ENCODE results near the gene RBM12. TPM values are rescaled to one million over a fixed set of nuclear protein-coding genes. Genes with fewer than 3 reads are reported as not detected.

Gene RBM12
- total RNA-seq, 1 donor from 2014 or later: 70.5 TPM

DNA sequence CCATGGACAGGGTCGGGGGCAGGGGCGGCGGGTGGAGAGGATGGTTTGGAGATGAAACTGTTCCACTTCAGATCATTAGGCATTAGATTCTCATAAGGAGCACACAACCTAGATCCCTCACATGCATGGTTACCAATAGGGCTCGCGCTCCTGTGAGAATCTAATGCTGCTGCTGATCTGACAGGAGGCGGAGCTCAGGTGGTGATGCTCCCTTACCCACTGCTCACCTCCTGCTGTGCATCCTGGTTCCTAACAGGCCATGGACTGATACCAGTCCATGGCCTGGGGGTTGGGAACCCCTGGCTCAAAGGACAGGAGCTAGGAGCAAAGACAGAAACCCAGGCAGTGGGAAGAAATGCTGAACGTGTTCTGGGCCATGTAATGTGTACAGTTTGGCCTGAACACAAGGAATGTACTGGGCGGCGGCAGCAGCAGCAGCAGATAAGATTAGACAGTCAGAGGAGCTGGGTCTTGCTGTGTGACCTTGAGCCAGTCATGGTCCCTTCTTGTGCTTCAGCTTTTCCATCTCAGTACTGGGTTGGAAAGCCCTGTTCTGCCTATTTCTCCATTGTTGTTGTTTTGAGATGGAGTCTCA is 53.8 kb downstream of the RBM12 start:
- H3K27me3 ChIP-seq (ENCODE audit: low read depth): no peaks in the 10 kb centered on the region
- ATAC-seq (no peak), DNase-seq (no peak)
- TF ChIP-seq, protein P1, sequence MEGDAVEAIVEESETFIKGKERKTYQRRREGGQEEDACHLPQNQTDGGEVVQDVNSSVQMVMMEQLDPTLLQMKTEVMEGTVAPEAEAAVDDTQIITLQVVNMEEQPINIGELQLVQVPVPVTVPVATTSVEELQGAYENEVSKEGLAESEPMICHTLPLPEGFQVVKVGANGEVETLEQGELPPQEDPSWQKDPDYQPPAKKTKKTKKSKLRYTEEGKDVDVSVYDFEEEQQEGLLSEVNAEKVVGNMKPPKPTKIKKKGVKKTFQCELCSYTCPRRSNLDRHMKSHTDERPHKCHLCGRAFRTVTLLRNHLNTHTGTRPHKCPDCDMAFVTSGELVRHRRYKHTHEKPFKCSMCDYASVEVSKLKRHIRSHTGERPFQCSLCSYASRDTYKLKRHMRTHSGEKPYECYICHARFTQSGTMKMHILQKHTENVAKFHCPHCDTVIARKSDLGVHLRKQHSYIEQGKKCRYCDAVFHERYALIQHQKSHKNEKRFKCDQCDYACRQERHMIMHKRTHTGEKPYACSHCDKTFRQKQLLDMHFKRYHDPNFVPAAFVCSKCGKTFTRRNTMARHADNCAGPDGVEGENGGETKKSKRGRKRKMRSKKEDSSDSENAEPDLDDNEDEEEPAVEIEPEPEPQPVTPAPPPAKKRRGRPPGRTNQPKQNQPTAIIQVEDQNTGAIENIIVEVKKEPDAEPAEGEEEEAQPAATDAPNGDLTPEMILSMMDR (IDR thresholded peaks at IDR 0.05): no peak
- no peaks in the 10 kb centered on the region for H3K9me3 ChIP-seq
- intact Hi-C loops (cut with DNase I): no loop called here
- H3K4me1 ChIP-seq: no peaks in the 10 kb centered on the region
- no peaks in the 10 kb centered on the region for H3K36me3 ChIP-seq
- H3K27ac ChIP-seq: no peak overlapping the region
- no peak overlapping the region for H3K4me3 ChIP-seq

DNA sequence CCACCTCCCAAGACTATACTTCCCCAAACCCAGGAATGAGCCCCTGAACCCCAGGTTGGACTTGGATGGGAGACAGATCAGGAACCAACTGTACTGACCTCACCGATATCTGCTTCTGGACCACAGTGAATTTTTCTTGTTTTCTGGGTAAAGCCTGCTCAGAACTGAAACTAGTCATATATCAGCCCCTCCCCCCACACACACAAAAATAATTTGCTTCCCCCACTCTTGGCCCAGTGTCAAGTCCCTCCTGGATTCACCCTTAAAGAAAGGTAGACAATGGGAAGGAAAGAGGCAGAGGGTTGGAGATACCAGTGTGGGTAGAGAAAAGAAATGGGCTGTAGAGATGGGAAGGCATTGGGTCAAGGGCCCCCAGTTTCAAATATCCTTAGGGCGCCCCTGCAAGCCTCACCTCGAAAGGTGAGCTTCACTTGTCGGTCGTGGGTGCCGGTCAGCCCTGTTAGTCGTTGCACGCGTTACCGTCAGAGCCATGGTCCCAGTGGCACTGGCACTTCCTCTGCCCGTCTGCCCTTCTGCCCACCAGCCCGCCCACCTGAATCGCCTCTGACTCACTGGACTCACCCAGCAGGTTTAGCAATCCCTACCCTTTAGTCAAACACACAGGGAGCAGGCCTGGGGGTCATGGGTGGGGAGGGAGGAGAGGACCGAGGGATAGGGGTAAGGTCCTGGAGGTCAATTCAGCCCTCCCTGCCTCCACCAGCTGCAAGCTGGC is 57.5 kb downstream of the RBM12 start:
- DNase-seq (peak; percentile 76), ATAC-seq (peak; percentile 45 to 64)
- Histone ChIP-seq H3K4me1 (peaks cover 1% of the 10 kb centered on the region), H3K9me3 (no peaks in the 10 kb centered on the region), H3K27me3 (ENCODE audit: low read depth) (peaks cover 4% of the 10 kb centered on the region), H3K27ac (no peak overlapping the region), H3K4me3 (no peak overlapping the region), H3K36me3 (no peaks in the 10 kb centered on the region)
- intact Hi-C loops (cut with DNase I): no loop called here
- TF ChIP-seq, protein P1 (IDR thresholded peaks at IDR 0.05): no peak

DNA sequence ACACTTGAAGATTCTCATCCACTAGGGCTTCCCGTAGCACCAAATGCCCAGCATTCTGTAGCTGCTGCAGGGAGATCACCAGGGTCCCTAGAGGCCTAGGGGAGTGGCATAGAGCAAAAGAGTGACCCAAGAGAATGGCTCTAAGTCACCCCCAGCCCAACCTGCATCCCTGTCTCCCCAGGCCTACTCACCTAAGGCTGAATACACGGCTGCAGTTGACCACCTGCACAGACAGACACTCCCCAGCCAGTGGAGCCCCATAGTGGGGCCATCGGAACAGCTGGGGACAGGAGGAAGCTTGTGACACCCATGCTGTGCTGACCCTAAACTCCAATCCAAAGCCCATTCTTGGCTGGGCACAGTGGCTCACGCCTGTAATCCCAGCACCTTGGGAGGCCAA is 58.6 kb downstream of the RBM12 start:
- Histone ChIP-seq H3K4me3 (no peak overlapping the region), H3K4me1 (peaks cover 12% of the 10 kb centered on the region), H3K36me3 (no peaks in the 10 kb centered on the region), H3K27ac (no peak overlapping the region), H3K27me3 (ENCODE audit: low read depth) (peaks cover 14% of the 10 kb centered on the region), H3K9me3 (no peaks in the 10 kb centered on the region)
- intact Hi-C loops (cut with DNase I): no loop called here
- no peak for ATAC-seq
- TF ChIP-seq, protein P1 (IDR thresholded peaks at IDR 0.05): no peak
- no peak for DNase-seq

DNA sequence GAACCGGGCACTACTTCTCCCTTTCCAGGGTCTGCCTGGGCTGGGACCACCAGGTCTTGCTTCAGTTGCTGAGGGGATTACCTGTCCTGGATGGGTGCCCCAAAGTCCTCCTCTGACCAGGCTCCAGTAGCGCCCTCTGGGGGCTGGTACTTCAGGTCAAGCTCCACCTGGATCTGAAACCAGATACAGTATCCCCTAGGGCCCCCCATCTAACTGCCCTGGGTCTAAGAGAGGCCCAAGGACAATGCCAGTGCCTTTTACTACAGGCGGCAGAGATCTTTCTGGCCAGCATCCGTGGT is 60.3 kb downstream of the RBM12 start:
- no peak overlapping the region for H3K27ac ChIP-seq
- DNase-seq (no peak), ATAC-seq (no peak)
- no peak overlapping the region for H3K4me3 ChIP-seq
- peaks cover 20% of the 10 kb centered on the region for H3K4me1 ChIP-seq
- H3K36me3 ChIP-seq: no peaks in the 10 kb centered on the region
- H3K9me3 ChIP-seq: no peaks in the 10 kb centered on the region
- TF ChIP-seq, protein P1 (IDR thresholded peaks at IDR 0.05): no peak
- peaks cover 28% of the 10 kb centered on the region for H3K27me3 ChIP-seq (ENCODE audit: low read depth)
- intact Hi-C loops (cut with DNase I): no loop called here

DNA sequence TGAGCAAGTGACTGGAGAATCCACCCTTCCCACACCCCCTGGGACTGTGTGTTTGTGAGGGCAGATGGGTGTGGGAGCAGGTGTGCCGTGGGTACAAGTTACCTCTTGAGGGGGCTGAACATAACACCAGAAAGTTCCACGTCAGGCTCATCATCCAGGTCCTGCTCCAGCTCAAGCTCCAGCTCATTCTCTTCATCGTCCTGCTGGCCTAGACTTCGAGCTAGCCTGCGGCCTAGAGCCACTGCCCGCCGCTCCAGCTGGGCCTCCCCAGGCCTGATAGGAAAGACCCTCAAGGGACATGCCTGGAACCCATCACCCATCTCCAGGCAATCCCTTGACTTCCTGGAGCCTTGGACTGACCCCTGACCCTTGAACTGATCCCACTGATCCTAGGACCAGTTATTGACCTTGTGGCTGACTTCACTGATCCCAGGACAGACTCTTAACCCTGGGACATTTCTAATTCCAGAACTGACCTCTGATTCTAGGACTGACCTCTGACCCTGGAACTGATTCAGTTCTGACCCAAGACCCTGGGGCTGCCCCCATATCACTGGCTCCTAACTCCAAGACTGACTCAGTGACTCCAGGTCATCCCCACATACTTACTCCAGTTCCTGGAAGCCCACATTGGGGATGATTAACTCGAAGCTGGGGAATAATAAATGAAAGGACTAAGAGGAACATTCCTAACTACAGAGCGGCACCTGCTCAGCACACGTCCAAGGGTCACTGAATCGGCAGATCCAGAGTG is 60.8 kb downstream of the RBM12 start:
- no peak overlapping the region for H3K4me3 ChIP-seq
- H3K4me1 ChIP-seq: peaks cover 20% of the 10 kb centered on the region
- H3K27me3 ChIP-seq (ENCODE audit: low read depth): peaks cover 28% of the 10 kb centered on the region
- H3K36me3 ChIP-seq: no peaks in the 10 kb centered on the region
- H3K9me3 ChIP-seq: no peaks in the 10 kb centered on the region
- no peak for ATAC-seq
- TF ChIP-seq, protein P1 (IDR thresholded peaks at IDR 0.05): no peak
- no peak for DNase-seq
- intact Hi-C loops (cut with DNase I): no loop called here
- no peak overlapping the region for H3K27ac ChIP-seq

Data from lower lobe of right lung (tissue), 2 donors.